GM12873 (cell line): ENCODE results near the gene NXNL1.

ENCODE experiments used
- TF ChIP-seq, protein P1 (sequence below): IDR thresholded peaks from 2 replicates; pipeline ENCODE4 v1.5.1; 2012; ENCODE audit warnings: low read depth, mild to moderate bottlenecking, moderate library complexity, low read length, control low read depth; ENCODE audit not compliant: insufficient read depth; ENCODE audit errors: missing control alignments

Gene NXNL1

DNA sequence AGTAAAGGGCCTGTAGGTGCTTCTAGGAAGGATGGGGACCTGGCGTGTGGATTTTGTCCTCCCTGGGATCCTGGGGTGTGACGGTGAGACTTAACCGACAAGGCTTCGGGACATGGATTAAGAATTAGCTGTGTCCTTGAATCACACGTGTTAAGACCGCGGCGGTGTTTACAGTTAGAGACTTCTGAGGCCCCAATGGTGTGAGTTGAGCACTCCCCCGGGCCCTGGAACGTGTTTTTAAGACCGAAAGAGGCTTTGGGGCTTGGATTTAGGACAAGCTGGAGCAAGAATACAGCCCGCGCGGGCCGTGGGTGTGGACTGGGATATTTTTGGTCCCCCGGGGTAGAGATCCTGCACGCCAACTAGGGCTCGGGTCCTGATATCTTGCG, 8.4 kb upstream of the NXNL1 start:
- TF ChIP-seq, protein P1, sequence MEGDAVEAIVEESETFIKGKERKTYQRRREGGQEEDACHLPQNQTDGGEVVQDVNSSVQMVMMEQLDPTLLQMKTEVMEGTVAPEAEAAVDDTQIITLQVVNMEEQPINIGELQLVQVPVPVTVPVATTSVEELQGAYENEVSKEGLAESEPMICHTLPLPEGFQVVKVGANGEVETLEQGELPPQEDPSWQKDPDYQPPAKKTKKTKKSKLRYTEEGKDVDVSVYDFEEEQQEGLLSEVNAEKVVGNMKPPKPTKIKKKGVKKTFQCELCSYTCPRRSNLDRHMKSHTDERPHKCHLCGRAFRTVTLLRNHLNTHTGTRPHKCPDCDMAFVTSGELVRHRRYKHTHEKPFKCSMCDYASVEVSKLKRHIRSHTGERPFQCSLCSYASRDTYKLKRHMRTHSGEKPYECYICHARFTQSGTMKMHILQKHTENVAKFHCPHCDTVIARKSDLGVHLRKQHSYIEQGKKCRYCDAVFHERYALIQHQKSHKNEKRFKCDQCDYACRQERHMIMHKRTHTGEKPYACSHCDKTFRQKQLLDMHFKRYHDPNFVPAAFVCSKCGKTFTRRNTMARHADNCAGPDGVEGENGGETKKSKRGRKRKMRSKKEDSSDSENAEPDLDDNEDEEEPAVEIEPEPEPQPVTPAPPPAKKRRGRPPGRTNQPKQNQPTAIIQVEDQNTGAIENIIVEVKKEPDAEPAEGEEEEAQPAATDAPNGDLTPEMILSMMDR, result no peak

DNA sequence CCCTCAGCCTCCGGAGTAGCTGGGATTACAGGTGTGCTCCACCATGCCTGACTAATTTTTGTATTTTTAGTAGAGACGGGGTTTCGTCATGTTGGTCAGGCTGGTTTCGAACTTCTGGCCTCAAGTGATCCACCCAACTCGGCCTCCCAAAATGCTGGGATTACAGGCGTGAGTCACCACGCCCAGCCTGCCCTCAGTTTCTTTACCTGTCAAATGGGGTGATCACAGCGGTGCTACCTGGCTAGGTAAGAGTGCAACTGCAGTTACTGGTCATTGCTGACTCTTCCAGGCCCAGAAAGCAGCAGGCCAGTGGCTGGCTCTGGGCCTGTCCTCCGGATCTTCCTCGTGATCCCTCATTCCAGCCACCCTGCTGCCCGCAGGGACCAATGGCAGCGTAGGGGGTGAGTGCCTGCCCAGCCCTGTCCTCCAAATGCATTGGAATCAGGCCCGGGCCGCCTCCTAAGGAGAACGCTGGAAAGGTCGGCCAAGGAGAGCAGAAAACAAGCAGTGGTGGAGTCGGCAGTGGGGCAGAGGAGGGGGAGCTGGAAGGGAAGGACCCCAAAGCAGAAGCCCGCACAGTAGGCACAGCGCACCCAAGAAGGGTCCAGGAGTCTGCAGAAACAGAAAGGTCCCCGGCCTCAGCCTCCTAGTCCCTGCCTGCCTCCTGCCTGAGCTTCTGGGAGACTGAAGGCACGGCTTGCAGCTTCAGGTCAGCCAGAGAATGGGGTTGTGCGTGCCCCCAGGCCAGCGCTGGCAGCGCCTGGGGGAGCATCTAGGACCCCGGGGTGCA, 7.8 kb upstream of the NXNL1 start:
- TF ChIP-seq, protein P1, result no peak

DNA sequence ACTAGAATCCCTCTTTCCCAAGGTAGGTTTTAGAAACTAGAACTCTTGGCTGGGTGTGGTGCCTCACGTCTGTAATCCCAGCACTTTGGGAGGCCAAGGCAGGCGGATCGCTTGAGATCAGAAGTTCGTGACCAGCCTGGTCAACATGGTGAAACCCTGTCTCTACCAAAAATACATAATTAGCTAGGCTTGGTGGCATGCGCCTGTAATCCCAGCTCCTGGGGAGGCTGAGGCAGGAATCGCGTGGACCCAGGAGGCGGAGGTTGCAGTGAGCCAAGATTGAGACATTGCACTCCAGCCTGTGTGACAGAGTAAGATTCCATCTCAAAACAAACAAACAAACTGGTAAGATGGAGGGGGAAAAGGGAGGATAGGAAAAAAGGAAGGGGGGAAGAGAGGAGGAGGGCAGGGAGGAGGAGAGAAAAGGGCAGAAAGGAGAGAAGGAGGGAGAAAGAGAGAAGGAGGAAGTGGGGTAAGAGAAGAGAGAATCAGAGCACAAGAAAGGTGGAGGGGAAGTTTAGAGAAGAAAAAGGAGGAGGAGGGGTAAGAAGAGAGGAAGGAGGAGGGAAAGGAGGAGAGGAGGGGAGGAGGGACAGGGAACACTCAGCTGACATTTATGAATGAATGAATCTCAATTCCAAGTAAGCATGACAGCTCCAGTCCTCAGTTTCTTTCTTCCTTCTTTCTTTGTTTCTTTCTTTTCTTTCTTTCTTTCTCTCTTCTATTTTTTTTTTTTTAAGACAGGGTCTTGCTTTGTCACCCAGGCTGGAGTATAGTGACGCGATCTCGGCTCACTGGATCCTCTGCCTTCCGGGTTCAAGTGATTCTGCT, 7.0 kb upstream of the NXNL1 start:
- TF ChIP-seq, protein P1, result no peak

DNA sequence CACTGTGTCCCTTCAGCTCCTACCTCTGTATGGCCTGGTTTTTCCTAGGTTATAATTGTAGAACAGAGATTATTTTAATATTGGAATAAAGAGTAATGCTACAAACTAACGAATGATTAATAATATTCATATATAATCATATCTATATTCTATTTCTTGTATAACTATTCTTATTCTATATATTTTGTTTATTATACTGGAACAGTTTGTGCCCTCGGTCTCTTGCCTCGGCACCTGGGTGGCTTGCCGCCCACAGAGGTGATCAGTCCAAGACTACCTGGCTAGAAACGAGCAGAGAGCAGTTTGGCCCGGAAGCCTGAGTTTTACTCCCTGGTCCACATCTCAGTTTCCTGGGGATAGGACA, 5.7 kb upstream of the NXNL1 start:
- TF ChIP-seq, protein P1, result no peak

DNA sequence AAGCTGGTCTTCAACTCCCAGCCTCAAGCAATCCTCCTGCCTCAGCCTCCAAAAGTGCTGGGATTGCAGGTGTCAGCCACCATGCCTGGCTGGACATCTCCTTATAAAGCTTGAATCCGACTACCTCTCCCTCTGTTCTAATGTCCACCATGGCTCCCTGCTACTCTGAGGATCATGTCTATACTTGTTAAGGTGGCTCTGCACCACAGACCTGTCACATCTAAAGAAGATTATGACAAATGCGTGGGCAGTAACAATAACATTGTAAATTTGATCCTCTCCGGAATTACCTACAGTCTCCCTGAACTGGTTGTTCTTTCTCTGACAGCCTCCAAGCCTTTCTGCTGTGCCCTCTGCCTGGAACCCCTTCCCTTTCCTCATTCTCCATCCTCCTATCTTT, 1.8 kb downstream of the NXNL1 start:
- TF ChIP-seq, protein P1, result no peak

DNA sequence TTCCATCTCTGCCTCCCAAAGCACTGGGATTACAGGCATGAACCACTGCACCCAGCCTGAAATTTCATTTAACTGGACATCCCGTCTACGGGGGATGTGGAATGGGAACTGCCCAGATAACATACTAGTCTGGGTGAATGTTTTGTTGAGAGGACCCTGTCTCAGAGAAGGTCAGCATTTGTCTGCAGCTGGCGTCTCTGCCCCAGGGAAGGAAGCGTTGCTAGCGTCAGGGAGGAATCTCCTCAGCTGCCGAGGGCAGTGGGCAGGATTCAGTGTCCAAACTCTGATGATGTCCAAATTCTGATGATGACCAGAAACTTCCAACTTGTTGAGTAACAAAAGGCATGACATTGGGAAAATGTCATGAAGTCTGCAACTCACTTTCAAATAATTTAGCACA, 3.1 kb downstream of the NXNL1 start:
- TF ChIP-seq, protein P1, result no peak

DNA sequence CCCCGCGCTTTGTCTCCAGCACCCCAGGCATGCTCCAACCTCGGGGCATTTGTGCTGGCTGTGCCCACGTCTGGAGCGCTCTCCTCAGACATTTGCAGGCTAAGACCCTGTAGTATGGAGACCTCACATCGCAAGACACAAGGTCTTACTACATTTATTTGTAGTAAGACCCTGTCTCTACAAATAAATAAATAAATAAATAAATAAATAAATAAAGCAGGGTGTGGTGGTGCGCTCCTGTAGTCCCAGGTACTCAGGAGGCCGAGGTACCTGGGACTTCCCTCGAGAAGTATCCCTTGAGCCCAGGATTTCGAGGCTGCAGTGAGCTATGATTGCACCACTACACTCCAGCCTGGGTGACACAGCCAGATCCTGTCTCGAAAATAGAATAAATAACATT, 4.6 kb downstream of the NXNL1 start:
- TF ChIP-seq, protein P1, result no peak
